NCI-H460 (cell line): ENCODE data around the gene VAV2. TPM values are rescaled to one million over a fixed set of nuclear protein-coding genes. Genes with fewer than 3 reads are reported as not detected.
"Not testable (repeated sequence)": the region's sequence is repeated elsewhere in the genome, so short reads cannot be mapped to it uniquely, and the experiment has no call there.

Experiments
- DNase-seq: peaks from one replicate; pipeline ENCODE4 v3.0.0-alpha.2; 2016; ENCODE audit warnings: low read depth; ENCODE audit errors: extremely low read depth
- total RNA-seq: library from RNA; depleted of rRNA; stranded (reverse); fragments of >200 nt; shearing (Covaris generic); gene quantifications from 2 replicates; pipeline ENCODE4 v1.2.3, GENCODE V29; 2014

The VAV2 gene
- total RNA-seq, 1 experiment from 2014 or later, result 6.0 TPM

DNA sequence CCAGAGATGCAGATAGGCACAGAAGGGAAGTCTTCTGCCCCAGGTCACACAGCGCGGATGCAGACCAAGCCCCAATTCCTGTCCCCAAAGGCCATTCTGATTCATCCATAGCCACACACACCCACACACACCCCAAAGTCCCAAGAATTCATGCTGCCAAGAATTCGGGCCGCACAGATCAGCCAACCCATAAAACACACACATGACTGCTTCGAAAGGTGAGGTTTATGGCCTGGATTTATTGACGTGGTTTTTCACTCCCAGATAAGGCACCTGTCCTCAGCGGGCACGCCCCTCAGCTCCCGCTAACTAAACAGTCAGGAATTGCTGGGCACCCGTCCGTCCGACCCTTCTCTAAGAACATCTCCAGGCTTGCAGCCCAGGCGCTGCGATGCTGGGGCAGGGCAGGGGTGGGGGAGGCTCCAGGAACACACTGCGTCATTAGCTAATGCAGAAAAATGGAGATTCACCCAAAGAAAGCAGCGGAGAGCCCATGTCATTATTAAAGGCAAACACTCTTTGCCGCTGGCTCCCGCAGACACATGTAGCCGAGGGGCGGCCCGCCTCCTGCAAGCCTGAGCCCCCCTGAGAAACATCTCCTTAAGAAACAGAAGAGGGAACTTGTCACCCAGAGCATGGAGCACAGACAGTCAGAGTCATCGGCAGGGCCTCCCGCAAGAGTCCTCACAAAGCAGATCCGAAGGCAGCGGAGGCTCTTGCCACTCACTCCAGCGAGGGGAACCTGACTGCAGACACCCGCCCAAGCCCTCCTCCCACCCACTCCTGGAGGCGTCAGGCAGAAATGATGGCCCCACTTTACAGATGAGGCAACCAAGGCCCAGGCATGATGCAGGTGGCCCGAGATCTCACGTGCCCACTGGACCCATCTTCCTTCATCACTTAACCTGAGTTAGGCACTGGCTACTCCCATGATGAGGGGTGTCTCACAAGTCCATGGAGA lies 19.9 kb downstream of the VAV2 start:
- DNase-seq, result no peak

DNA sequence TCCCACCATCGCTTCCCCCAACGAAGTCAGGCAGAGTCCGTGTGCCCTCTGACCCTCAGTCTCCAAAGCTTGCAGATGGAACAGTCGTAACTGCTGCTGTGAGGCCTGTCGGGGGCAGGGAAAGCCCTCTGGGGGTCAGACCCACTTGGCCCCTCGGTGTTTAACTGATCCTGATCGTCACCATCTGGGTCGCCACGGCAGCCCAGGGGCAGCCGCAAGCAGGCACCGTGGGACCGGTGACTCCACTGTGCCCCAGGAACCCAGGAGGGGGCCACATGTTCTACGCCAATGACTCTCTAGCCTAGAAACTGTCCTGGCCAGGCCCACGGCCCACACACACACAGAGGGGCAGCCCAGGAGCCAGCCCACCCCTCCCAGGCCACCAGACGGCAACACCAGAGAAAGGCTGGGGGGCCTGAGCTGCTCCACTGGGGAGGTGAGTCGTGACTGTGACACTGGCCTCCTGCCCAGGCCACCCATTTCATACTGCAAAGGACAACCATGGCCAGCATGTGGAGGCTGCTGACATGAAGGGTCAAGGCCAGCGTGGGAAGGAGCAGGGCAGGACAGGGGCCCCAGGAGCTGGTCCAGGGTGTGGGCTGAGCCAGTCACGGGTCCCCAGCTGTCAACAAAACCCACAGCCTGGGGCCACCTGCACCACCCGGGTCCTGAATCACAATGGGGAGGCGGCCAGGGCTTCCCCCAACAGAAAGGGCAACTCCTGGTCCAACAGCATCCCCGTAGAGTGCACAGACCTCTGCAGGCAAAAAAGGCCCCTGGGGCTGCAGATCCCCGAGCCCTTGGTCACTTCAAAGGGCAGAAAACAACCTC lies 20.8 kb downstream of the VAV2 start:
- no peak for DNase-seq

- DNase-seq, result no peak
Observed at GRCh38 chr9:133970581-133971058, 21.5 kb downstream of the VAV2 start.

- no peak for DNase-seq
Observed at GRCh38 chr9:133969681-133970580, 22.2 kb downstream of the VAV2 start.

DNA sequence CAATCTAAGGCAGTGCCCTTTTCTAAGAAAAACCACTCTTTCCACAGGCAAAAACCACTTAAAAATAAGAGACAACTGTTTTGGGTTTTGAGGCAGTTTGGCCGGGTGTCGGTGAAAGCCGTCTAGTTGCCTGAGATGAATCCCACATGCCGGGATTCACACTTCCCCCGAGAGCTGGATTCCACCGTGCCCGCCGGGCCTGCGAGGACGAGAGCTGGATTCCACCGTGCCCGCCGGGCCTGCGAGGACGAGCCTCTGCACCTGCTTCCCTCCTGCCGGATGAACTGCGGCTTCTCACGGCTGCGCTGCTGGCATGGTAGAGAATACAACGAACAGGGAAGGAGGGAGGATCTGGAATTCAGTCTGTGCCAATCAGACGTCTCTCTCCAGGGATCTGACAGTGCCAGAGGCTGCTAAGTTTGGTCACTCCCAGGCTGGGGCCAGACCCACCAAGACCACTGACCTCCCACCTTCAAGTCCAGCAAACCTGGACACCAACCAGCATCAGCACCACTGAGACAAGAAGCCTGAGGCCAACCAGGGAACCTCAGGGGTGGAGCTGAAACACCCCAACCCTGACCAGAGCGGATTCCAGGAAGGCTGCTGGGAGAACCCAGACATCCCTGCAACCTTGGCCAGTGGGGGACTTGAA lies 23.0 kb downstream of the VAV2 start:
- no peak for DNase-seq

- no peak for DNase-seq
Observed at GRCh38 chr9:133968428-133968827, 23.7 kb downstream of the VAV2 start.

DNA sequence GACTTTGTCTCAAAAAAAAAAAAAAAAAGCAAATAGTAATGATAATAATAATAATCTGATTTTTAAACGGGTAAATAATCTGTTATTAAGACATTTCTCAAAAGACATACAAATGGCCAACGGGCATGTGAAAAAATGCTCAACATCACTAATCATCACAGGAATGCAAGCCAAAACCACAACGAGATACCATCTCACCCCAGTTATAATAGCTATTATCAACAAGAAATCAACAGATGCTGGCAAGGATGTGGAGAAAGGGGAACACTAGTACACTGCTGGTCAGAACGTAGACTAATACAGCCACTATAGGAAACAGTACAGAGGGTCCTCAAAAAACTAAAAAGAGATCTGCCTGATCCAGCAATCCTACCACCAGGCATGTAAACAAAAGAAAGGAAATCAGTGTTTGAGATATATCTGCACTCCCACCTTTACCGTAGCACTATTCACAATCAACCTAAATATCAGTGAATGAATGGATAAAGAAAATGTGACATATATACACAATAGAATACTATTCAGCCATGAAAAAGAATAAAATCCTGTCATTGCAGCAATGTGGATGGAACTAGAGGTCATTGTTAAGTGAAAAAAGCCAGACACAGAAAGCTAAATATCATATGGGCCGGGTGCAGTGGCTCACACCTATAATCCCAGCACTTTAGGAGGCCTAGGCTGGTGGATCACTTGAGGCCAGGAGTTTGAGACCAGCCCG lies 24.9 kb downstream of the VAV2 start:
- DNase-seq, result no peak

DNA sequence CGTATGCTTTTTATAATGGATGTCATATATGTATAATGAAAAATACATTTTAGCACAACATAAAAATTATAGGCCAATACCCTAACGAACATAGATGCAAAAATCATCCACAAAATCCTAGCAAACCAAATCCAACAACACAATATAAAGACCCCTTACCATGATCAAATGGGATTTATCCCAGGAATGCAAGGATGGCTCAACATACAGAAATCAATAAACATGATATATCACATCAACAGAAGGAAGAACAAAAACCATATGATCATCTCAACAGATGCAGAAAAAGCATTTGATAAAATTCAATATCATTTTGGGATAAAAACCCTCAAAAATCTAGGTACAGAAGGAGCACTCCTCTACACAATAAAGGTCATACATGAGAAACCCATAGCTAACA lies 27.7 kb downstream of the VAV2 start:
- no peak for DNase-seq

GRCh38 chr9:133963166-133963565 lies 29.0 kb downstream of the VAV2 start:
- DNase-seq, result no peak

DNA sequence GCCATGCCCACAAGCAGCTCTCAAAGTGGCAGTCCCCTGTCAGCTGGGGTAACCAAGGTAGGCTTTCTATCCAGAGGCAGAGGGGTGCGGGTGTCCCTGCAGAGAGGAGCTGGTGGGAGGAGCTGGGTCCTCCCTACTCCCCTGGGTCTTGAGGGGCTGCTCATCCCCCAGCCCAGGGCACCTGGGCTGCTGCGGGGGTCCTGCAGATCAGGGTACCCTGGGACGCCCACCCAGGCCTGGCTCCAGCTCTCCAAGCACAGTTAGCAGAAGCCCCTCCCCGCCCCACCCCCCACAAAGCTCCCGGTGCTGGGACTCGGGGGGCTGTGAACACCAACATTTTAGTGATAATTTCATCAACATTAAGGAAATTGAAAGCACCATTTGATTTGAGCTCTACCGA lies 29.8 kb downstream of the VAV2 start:
- no peak for DNase-seq

DNA sequence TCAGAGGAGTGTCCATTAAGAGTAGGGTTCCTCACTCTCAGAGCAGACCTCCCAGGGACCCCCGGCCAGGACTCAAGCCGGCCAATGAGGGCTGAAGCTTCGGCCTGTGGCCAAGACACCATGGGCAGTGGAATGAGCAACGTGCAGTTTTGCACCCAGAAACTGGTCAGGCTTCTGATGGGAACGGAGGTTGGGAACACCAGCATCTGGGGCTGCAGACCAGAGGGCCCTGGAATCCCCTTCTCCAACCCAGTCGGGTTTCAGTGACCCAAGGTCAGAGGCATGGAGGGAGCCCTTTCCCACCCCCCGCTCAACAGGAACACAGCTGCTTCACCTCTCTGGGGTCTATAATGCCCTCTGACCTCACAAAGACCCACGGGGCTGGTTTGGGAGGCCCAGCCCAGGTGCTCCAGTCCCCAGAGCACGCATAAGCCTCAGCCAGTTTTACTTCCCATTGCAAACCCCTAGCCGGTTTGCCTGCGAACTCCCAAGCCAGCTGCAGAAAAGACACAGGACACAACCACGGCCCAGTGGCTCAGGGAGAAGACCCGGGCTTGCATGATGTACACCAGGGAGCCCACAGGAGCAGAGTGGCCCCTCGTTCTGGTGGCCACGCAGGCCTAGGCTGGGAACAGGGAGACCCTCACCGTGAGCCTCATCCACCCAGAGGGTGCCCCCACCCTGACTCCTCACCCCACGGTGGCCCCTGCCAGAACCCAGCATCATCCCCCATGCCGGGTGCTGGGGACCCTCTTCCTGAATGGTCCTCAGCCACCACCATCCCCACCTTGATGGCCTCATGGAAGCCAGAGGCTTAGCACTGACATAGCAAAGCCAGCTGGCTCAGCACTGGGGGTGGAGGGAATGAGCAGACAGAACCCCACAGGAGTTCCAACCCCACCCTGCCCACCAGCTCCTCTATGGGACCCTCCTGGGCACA lies 30.6 kb downstream of the VAV2 start:
- no peak for DNase-seq

DNA sequence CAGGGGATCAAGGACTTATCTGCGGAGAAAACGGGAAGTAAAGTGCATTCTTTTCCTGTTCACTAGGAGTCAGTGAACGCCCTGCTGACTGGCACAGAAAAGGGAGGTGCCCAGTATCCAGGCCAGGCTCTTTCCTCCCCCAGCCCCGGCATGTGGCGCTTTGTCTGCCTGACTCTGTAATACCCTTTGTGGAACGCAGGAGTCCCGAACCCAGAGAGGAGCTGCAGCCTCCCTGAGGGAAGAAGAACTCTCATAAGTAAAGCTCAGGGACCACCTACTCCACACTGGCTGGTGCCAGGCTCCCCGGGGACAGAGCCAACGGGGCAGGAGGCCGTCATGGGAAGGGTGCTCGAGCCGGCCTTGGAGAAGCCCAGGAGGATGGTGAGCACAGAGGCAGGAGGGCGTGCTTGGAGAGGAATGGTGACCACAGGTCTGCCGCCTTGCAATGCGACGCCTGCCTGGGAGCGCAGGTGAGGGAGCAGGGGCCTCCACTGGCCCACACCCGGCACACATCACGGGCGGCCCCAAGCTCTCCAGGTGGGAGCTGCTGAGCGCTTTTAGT lies 31.5 kb downstream of the VAV2 start:
- no peak for DNase-seq

DNA sequence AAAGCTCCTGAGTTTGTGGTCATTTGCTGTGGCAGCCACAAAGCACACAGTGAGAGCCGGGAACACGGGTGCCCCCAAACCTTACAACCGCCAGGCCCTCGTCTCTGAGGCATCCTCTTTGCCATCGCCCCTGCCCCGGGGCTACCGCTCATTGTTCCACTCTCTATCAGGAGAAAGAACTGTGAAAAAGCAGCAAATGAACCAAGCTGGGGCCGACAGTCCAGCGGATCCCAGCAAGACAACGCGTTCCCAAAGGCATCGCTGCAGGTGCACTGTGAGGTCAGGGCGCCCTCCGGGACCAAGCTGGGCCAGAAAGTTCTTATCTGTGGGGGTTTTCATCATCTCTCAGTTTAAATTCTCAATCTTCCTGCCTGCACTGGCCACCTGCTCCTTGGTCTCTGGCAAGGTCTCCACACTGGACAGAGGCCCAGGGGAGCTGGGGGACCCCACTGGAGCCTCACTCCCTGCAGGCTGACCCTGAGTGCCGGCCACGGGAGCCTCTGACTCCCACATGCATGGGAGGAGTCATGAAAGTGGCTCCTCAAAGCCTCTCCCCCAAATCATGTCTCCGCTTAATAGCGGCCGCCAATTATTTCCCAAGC lies 32.1 kb downstream of the VAV2 start:
- no peak for DNase-seq

DNA sequence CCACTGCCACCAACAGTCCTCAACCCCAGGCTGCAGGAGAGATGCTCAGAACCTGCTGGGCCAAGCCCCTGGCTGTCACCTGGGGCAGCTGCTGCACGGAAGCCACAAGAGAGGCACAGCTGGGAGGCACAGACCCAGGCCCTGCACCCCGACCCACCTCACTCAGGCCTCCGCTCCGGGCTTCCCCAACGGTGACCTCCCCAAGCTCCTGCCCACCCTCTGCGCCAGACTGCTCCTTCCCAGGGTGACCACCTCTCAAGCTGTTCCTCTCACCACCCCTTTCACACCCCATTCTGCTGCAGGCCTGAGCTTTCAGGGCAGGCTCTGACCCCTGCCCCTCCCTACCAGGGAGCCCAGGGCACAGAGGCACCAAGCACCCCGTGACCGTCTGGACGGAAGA lies 33.0 kb downstream of the VAV2 start:
- no peak for DNase-seq

DNA sequence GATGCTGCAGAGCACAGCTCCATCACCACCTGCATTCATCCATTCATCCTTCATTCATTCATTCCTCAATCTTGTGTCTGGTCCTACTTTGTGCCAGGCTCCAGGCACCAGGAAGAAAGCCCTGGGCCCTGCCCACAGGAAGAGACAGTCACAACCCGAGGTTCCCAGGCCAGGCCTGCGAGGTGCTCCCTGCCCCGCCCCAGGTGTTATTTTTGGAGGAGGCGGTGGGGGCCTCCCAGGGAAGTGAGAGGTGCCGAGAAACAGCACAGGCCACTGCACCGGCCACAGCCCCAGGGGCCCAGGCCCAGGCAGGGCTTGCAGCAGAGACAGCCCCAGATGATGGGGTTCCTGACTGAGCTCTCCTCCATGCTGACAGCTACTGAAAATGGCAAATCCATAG lies 33.4 kb downstream of the VAV2 start:
- no peak for DNase-seq

GRCh38 chr9:133957772-133958171 lies 34.4 kb downstream of the VAV2 start:
- DNase-seq, result not testable (repeated sequence)

GRCh38 chr9:133957328-133957727 lies 34.8 kb downstream of the VAV2 start:
- DNase-seq, result no peak
